Tibial artery (tissue), 4 donors: ENCODE results near the gene KLHDC10.

Source experiments
- DNase-seq, 2 donors: peaks; one replicate each; pipeline ENCODE4 v3.0.0-alpha.2; 2019
- H3K27ac ChIP-seq, 2 donors: fragments of 200-600 bp; sonication (generic) in 1 of 2; 1 replicate in 1 of 2; 2 replicates in 1 of 2; pipeline ENCODE4 v1.5.1; 2018 to 2019; ENCODE audit warnings: mild to moderate bottlenecking in 1 of 2
- H3K27me3 ChIP-seq, 2 donors: fragments of 200-600 bp; sonication (generic) in 1 of 2; one replicate each; pipeline versions ENCODE4 v1.5.1 to v1.6.0; 2016 to 2019
- H3K36me3 ChIP-seq, 3 donors: fragments of 200-600 bp; sonication (generic) in 2 of 3; one replicate each; pipeline ENCODE4 v1.5.1; 2016 to 2019; ENCODE audit warnings: mild to moderate bottlenecking in 2 of 3
- H3K4me1 ChIP-seq, 4 donors: fragments of 200-600 bp; sonication (generic) in 2 of 4; 1 replicate in 3 of 4; 2 replicates in 1 of 4; pipeline ENCODE4 v1.5.1; 2016 to 2019
- H3K4me3 ChIP-seq, 2 donors: fragments of 200-600 bp; sonication (generic) in 1 of 2; 1 replicate in 1 of 2; 2 replicates in 1 of 2; pipeline ENCODE4 v1.5.1; 2018 to 2019; ENCODE audit warnings: mild to moderate bottlenecking in 2 of 2
- H3K9me3 ChIP-seq, 3 donors: fragments of 200-600 bp; sonication (generic) in 1 of 3; one replicate each; pipeline ENCODE4 v1.5.1; 2016 to 2019
- CTCF ChIP-seq, 2 experiments: fragments of 200-600 bp in 1 of 2; fragments of 450-650 bp in 1 of 2; IDR thresholded peaks; one replicate each; pipeline ENCODE4 v1.5.1; 2017 to 2019; ENCODE audit warnings: antibody characterized with exemption in 2 of 2, mild to moderate bottlenecking in 1 of 2, moderate library complexity in 1 of 2
- intact Hi-C: fragments of 100-400 bp; cut with DNase I; formaldehyde crosslinking; loops from one replicate; pipeline ENCODE4 v1.15.0; 2023; ENCODE audit warnings: low total_unique reads

Gene KLHDC10

GRCh38 chr7:130086938-130087337, 16.6 kb downstream of the KLHDC10 start:
- H3K36me3 ChIP-seq, result no peaks in the 10 kb centered on the region
- H3K27me3 ChIP-seq, result no peaks in the 10 kb centered on the region
- no peak for TF ChIP-seq CTCF (IDR thresholded peaks at IDR 0.05)
- no peak overlapping the region for H3K27ac ChIP-seq
- H3K4me1 ChIP-seq, result peaks cover 0 to 6% (median 0%) of the 10 kb centered on the region in 4 donors
- H3K4me3 ChIP-seq, result no peak overlapping the region
- no peak for DNase-seq
- intact Hi-C loops, result no loop called here
- H3K9me3 ChIP-seq, result no peaks in the 10 kb centered on the region

- no peak for DNase-seq
- TF ChIP-seq CTCF (IDR thresholded peaks at IDR 0.05), result no peak
- no peak overlapping the region for H3K4me3 ChIP-seq
- H3K9me3 ChIP-seq, result no peaks in the 10 kb centered on the region
- H3K27ac ChIP-seq, result no peak overlapping the region
- H3K36me3 ChIP-seq, result no peaks in the 10 kb centered on the region
- H3K27me3 ChIP-seq, result no peaks in the 10 kb centered on the region
- H3K4me1 ChIP-seq, result peaks cover 0 to 6% (median 0%) of the 10 kb centered on the region in 4 donors
- intact Hi-C loops, result no loop called here
Measured at GRCh38 chr7:130087364-130087763, 17.0 kb downstream of the KLHDC10 start.

- intact Hi-C loops, result no loop called here
Measured at GRCh38 chr7:130090745-130091532, 20.6 kb downstream of the KLHDC10 start.

GRCh38 chr7:130091999-130092398, 21.7 kb downstream of the KLHDC10 start:
- no peaks in the 10 kb centered on the region for H3K27me3 ChIP-seq
- DNase-seq, result no peak
- TF ChIP-seq CTCF (IDR thresholded peaks at IDR 0.05), result no peak
- intact Hi-C loops, result no loop called here
- H3K4me1 ChIP-seq, result peaks cover 0 to 6% (median 3%) of the 10 kb centered on the region in 4 donors
- H3K27ac ChIP-seq, result no peak overlapping the region
- no peaks in the 10 kb centered on the region for H3K9me3 ChIP-seq
- H3K36me3 ChIP-seq, result no peaks in the 10 kb centered on the region
- no peak overlapping the region for H3K4me3 ChIP-seq

More at GRCh38 chr7:130090745-130091532, 20.6 kb downstream of the KLHDC10 start:
- Histone ChIP-seq H3K27me3 (no peaks in the 10 kb centered on the region), H3K4me3 (no peak overlapping the region), H3K27ac (no peak overlapping the region), H3K36me3 (no peaks in the 10 kb centered on the region), H3K9me3 (no peaks in the 10 kb centered on the region), H3K4me1 (peaks cover 0 to 6% (median 1%) of the 10 kb centered on the region in 4 donors)
- no peak for TF ChIP-seq CTCF (IDR thresholded peaks at IDR 0.05)
- DNase-seq, result no peak

GRCh38 chr7:130092598-130092997, 22.3 kb downstream of the KLHDC10 start:
- no peak for DNase-seq
- intact Hi-C loops, result no loop called here
- no peak overlapping the region for H3K27ac ChIP-seq
- H3K4me3 ChIP-seq, result no peak overlapping the region
- no peaks in the 10 kb centered on the region for H3K9me3 ChIP-seq
- no peak for TF ChIP-seq CTCF (IDR thresholded peaks at IDR 0.05)
- no peaks in the 10 kb centered on the region for H3K36me3 ChIP-seq
- no peaks in the 10 kb centered on the region for H3K27me3 ChIP-seq
- peaks cover 0 to 6% (median 3%) of the 10 kb centered on the region in 4 donors for H3K4me1 ChIP-seq
